GM18951 (cell line): Measurements from ENCODE around the gene IQCE.

Experiments
- POLR2A ChIP-seq: IDR thresholded peaks from 4 replicates; pipeline ENCODE4 v1.6.1; 2011; ENCODE audit warnings: mild to moderate bottlenecking; ENCODE audit not compliant: insufficient read length, insufficient read depth; ENCODE audit errors: extremely low read depth
- in situ Hi-C: fragments of 300-500 bp; cut with MboI; formaldehyde crosslinking; loops from one replicate; pipeline ENCODE4 v1.12.0; 2022; ENCODE audit warnings: low sequenced_read_pairs, mixed read lengths, inconsistent platforms; ENCODE audit not compliant: unreplicated experiment

IQCE gene

DNA sequence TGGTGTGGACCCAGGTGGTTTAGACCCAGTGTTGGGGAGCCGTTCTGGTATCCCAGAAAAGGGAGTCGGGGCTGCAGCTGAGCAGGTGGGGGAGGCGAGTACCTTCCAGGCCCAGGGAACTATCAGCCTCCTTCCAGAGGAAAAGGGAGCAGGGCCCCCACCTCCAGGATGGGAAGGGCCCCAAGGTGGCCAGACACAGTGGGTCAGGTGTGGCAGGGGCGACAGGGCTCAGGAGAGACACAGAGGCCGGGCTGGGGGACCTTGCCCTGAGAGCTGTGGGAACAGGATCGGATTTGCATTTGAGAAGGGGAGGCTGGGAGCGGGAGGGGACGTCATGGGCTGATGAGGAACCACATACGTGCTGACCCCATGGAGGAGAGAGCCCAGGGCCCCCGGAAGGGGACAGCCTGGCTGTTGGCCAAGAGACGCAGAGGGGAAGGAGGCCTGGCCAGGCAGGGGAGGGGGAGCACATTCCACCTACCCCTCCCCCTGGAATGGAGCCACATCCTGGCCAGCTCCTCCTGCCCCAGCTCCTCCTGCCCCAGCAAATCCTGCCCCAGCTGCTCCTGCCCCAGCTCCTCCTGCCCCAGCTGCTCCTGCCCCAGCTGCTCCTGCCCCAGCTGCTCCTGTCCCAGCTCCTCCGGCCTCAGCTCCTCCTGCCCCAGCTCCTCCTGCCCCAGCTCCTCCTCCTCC is 63.3 kb downstream of the IQCE start:
- TF ChIP-seq POLR2A: no peak
- in situ Hi-C loops: no loop called here

DNA sequence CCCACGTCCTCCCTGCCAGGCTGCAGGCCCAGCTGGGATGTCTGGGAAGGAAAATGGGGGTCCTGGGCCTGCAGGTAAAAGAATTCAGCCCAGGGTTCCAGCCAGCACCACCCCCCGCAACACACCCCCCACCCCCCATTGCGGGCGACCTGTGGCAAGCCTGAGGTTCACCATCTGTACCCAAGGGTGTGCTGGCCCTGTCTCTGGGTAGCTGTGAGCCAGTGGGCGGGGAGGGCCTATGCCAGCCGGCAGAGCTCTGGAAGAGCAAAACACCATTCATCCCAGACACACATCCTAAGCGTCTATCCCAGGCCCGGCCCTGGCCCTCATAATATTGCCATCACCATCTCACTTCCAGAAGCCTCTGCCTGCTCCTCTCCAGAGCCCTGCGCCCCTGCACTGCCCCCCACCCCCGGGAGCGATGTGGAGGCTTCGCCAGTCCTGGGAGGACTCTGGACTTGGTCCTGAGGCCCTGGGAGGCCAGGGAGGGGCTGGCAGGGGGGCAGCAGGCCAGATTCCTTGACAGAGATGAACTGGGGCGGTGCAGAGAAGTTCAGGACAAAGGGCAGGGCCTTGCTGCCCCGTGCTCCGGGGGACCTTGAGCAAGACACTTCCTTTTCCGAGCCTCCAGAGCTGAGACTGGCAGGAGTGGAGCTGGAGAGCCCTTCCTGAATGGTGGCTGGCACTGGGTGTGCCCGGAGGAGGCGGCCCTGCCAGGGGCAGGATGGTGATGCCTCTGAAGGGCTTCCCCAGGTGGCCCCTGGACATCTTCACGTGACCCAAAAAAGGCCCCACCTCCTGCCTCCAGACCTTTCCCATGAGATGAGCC is 64.3 kb downstream of the IQCE start:
- TF ChIP-seq POLR2A: no peak
- in situ Hi-C loops: no loop called here

DNA sequence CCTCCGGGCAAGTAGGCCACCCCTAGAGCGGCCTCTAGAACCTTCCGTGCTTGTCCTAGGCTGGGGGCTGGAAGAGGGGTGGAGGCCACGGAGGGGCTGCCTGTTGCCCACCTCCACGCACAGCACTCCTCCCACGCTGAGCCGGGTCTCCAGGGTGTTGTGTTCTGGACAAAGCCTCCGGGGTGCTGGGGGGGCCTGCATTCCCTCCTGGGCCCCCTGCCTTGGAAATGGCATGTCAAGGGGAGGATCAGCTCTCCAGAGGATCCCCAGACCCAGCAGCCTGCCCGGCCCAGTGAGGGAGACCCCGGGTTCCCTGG is 64.9 kb downstream of the IQCE start:
- in situ Hi-C loops: no loop called here

DNA sequence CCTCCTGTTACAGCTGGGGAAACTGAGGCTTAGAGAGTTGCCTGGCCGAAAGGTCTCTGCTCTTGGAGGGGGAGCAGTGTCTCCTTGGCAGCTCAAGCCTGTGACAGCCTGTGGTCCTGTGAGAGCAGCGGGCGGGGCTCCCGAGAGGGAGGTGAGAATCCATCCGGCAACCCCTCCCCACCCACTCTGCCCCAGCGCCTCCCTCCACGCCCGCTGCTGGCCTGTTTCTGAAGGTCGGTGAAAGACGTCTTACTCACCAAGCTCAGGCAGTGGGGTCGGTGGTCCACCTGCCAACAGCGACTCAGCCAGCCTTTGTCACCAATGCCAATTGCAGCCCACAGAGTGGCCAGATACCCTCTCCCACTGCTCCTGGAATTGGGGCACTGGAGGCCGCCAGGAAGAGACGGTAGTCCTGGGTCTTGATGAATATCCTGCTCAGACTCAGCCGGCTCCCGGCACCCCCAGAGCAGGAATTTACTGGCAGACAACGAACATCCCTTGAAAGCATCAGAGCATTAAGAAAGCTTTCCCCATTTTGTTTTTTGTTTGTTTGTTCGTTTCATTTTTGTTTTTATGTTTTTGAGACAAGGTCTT is 65.6 kb downstream of the IQCE start:
- TF ChIP-seq POLR2A: no peak
- in situ Hi-C loops: no loop called here

More for the DNA sequence above, 64.9 kb downstream of the IQCE start:
- no peak for TF ChIP-seq POLR2A

DNA sequence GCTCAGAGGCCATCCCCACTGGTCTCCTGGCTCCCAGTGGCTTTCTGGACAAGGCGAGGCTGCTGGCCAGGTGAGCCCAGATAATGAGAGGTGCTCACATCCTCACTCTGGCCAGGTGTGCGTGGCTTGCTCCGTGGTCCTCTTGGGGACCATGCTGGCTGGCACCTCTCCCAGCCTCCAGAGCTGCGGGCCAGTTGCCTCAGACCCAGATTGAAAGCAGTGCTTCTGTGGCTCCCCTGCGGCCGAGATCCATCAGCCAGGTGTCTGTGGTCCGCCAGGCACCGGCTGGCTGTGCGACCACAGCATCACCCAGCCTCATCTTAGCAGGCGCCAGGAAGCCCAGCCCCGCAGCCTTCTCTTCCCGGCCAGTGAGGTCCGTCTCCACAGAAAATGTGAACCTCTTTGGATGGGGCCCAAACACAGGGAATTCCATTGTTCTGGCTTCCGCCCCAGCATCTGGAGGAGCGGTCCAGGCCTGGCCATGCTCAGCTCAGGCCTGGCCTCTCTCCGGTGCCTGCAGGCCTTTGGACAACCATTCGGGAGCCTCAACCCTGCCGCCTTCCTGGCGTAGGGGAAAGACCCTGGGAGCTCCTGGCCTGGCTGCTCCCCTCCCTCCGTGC is 67.8 kb downstream of the IQCE start:
- no peak for TF ChIP-seq POLR2A
- in situ Hi-C loops: no loop called here

DNA sequence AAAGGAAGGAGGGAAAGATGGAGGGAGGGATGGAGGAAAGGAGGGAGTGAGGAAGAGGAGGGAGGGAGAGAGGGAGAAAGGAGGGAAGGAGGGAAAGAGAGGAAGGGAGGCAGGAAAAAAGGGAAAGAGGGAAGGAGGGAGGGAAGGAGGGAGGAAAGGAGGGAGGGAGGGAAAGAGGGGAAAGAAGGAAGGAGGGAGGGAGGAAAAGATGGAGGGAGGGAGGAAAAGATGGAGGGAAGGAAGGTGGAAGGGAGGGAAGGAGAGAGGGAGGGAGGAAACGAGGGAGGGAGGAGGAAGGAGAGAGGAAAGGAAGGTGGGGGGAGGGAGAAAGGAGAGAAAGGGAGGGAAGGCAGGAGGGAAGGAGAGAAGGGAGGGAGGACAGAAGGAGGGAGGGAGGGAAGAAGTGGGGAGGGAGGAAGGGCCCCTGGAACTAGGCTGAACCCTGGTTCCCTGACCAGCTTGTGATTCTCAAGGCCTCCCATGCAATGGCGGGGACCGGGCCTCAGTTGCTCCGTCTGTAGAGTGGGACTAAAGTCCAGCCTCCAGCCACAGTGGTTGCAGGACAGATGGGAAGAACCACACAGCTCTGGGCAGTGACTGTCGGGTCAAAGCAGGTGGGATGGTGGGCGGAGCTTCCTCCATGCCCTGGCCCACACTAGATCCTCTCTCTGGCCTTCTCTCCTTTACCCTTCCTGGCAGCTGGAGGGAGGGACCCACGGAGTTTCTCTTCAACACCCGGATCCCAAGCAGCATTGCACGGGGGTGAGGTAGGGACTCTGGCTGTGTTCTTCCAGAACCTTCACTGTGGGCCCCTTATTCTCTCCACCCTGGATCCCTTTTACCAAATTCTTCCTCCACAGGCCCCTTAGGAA is 68.7 kb downstream of the IQCE start:
- TF ChIP-seq POLR2A: no peak
- in situ Hi-C loops: no loop called here

DNA sequence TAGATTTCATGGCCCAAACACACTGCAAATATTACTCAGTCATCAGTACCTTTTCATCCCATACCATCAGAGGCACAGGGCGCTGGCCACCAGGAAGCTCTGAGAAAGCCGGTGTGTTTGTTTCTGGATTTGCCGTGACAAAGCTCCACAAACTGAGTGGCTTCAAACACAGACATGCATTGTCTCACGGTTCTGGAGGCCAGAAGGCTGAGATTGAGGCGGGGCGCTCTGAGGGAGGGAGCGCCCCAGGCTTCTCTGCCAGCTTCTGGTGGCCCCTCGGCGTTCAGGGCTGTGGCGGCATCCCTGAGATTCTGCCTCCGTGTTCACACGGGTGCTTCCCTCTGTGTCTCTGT is 69.3 kb downstream of the IQCE start:
- in situ Hi-C loops: no loop called here
- no peak for TF ChIP-seq POLR2A

DNA sequence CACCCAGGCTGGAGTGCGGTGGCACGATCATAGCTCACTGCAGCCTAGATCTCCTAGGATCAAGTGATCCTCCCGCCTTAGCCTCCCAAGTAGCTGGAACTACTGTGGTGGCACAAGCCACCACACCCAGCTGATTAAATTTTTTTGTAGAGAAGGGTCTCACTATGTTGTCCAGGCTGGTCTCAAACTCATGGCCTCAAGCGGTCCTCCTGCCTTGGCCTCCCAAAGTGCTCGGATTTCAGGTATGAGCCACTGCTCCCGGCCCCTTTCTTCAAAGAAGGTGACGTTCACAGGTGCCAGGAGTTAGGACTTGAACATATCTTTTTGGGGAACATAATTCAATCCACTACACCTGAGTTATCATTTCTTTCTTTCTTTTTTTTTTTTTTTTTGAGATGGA is 70.1 kb downstream of the IQCE start:
- in situ Hi-C loops: no loop called here
- no peak for TF ChIP-seq POLR2A

DNA sequence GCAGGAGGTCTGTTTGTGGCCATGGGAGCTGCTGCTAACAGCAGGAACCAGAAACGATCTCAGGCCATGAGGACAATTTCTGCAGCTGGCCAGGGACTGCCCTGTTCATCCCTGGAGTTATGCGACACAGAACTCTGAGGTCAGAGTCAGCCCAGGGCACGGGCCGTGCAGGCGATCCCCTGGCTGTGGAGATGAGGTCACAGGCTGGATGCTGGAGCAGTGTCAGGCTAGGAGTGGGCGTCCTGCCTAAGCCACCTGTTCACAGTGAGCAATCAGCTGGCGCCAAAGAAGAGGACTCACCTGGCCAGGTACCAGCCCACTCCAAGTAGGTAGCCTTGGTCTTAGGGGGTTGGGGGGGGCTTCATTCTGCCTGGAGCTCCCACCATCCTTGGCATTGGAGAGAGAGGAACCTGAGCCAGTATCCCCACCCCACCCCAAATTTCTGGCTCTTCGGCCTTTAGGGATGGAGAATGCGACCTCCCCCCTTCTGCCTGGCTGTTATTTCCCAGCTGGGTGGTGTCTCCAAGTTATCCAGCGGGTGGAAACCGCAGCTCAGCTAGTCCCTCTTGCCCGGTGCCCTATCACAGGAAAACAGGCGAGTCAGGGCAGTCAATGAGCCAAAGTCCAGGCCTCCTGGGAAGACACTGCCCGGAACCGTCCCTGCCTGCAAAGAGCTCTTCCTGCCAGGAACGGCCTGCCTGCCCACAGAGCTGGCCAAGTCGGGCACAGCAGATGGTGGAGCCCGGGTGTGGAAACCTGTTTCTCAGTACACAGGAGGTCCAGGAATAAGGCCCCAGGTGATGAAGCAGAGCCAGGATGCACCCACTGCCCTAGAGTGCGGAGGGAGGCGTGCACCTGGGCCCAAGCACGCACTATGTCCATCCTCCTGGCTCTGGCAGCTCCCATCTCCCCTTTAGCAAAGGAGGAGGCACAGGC is 71.2 kb downstream of the IQCE start:
- TF ChIP-seq POLR2A: no peak
- in situ Hi-C loops: no loop called here

DNA sequence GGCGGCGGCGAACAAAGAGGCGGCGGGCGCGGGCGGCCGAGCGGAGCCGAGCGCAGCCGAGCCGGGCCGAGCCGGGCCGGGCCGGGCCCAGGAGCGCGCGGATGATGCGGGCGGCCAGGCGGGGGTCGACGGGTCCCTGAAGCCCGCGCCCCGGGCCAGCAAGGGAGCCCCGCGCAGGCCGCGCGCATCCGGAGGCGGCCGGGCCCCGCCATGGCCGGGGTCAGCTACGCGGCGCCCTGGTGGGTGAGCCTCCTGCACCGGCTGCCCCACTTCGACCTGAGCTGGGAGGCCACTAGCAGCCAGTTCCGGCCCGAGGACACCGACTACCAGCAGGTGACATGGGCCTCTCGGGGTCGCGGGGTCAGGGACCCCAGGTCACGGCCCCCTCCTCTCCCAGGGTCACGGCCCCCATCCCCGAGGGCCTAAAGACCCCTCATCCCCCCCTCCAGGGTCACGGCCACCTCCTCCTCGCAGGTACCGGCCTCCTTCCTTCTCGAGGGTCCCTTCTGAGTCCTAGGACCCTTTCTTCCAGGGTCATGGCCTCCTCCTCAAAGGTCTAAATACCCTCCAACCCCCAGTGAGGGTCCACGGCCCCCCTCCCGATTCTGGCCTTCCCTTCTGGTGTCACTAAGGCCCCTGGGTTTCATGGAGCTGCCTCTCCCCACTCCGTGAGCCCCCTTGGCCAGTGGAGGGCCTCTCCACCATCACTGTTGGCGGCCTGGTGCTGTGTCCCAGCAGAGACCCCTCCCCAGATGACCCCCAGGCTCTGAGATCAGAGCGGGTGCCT is 73.4 kb downstream of the IQCE start, which contains the start of gene TTYH3:
TSS of gene TTYH3 (plus strand) at position 41 of the 787 bp plus-strand sequence. CDS start at position 211, 170 bp downstream.
- TF ChIP-seq POLR2A: peak; percentile 42
- in situ Hi-C loops: no loop called here
